GM21423 (cell line): Measurements from ENCODE around the gene UBTD1.

Experiments used
- ATAC-seq: cut with Tn5 transposase; IDR thresholded peaks from one replicate; pipeline ENCODE4 v1.9.1; 2021; ENCODE audit warnings: mild to moderate bottlenecking, moderate library complexity; ENCODE audit not compliant: unreplicated experiment

UBTD1 gene

DNA sequence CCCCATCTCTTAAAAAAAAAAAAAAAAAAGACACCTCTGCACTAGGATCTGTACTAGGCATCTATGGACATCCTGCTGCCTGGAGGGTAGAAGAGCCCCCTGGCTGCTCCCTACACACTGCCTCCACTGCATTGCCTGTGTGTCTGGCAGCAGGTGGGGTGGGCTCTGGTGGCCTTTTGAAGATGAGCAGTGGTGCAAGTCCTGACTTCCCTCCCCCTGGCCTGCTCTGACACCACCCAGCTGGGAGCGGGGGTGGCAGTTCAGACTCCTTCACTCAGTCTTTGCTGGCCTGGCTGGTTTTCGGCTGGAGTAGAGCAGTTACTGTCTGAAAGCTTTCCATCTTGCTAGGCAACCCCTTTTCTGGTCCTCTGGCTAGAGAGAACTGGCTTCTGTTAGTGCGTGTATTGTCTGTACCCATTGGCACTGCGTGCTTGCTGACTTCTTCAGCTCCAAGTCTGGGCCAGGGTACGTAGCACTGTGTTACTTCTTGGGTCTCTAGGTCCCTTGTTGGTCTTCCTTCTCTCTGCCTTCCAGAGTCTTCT, 108.4 kb downstream of the UBTD1 start:
- ATAC-seq, result no peak

DNA sequence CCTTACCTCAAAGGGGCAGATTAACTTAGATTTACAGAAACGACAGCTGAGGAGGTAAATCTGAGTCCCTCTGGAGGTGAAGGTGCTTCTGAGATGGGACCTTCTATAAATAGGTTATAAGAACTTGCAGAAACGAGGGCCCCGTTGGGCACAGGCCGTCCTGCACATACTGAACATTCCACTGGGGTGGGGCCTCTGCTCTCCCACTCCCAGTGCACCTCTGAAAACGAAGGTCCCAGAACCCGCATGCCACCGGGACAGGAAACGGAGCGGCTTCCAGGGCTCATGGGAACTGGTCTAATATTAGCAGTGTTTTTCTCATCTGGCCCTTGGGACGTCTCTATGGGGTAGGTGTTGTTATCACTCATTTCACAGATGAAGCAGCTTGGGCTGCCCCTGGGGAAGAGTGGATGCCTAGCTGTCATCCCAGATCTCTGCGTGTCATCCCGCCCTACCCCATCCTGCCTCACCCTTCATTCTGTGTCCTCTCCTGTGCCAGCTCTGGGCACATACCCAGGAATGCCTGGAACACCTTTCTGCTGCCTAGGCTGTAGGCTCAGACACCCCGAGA, 110.4 kb downstream of the UBTD1 start:
- ATAC-seq, result no peak

DNA sequence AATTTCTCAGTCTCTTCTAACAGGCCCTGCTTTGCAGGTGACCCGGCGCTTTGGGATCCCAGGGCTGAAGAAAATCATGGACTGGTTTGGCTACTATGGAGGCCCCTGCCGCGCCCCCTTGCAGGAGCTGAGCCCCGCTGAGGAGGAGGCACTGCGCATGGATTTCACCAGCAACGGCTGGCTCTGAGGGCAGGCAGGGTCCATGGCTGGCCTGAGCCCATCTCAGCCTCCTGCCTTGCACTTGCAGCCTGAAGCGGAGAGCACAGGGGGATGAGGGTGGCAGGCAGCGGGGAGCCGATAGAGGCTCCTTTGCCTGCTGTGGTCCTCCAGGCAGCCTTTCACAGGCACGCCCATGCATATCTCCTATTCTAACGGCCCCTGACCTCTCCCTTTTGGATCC, 112.7 kb downstream of the UBTD1 start:
- ATAC-seq, result no peak

DNA sequence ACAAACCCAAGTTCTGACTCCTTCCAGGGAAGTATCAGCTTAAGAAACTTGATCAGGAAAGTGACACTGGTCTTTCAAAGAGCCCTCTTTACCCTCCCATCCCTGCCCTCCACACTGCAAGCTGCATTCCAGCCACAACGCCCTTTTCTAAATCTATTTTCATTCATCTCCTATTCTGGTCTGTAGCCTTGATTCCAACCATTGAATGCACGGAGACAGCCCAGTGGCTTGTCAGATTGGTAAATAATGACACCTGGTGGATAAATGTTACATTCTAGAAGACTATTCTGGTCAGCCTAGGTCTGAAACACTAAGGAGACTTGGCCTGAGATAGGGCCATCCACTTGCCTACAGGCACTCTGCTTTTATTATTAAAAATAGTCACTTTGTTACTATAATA, 113.7 kb downstream of the UBTD1 start:
- no peak for ATAC-seq

DNA sequence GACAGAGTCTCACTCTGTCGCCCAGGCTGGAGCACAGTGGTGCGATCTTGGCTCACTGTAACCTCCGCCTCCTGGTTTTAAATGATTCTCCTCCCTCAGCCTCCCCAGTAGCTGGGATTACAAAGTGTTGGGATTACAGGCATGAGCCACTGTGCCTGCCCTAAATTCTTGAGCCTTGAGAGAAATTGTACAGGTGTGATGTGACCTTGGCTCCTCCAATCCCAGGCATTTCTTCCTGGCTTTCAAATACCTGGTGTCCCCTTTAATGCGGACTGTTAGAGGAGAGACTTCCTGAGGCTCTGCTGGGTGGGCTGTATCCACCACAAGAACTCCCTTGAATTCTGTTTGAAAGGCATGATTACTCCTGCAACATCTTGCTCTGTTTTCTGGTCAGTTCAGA, 119.6 kb downstream of the UBTD1 start:
- no peak for ATAC-seq

DNA sequence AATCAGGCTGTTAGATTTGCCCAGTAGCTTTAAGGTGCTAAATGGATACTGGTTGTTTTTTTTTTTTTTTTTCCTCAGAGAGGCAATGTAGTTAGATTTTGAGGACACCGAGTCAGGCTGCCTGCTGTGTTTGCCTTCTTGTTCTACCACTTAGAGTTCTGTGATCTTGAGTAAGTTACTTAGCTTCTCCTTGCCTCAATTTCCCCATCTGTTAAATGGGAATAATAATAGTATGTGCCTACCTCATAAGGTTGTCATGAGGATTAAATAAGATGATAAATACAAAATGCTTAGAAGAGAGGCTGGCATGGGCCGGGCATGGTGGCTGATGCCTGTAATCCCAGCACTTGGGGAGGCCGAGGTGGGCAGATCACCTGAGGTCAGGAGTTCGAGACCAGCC, 120.0 kb downstream of the UBTD1 start:
- no peak for ATAC-seq
